K562 (cell line): ENCODE measurements around the gene RGL2. TPM values are rescaled to one million over a fixed set of nuclear protein-coding genes. Genes with fewer than 3 reads are reported as not detected.

ENCODE experiments used
- HDAC8 ChIP-seq: fragments of 450-650 bp; IDR thresholded peaks from 2 replicates; pipeline ENCODE4 v1.6.1; 2016; ENCODE audit warnings: mild to moderate bottlenecking, missing genetic modification characterization, moderate library complexity, missing compliant biosample characterization
- polyA plus RNA-seq, 8 experiments: library from polyadenylated mRNA; depleted of rRNA in 4 of 8; stranded (reverse) in 5 of 8; unstranded in 3 of 8; fragments of >200 nt; fragmentation: Nextera tagmentation in 2 of 8; fragmentation: Illumina TruSeq in 1 of 8; extraction: Ambion mirVana in 2 of 8; extraction: Trizol in 1 of 8; gene quantifications; 2 replicates each; pipeline versions ENCODE4 v1.2.1 to v1.2.3, GENCODE V29; 2011 to 2014; ENCODE audit warnings: inconsistent platforms in 1 of 8, missing spikeins in 1 of 8
- total RNA-seq, 7 experiments: library from RNA; depleted of rRNA in 6 of 7; stranded (reverse); fragments of >200 nt in 6 of 7; fragmentation: Illumina TruSeq in 2 of 7; extraction: Trizol in 2 of 7; gene quantifications; 2 replicates each; pipeline versions ENCODE4 v1.2.1 to v1.2.3, GENCODE V29; 2011 to 2021; ENCODE audit warnings: low replicate concordance in 1 of 7
- TF ChIP-seq, protein P1 (sequence below): fragments of 450-650 bp; IDR thresholded peaks from 2 replicates; pipeline ENCODE4 v1.6.1; 2016; ENCODE audit warnings: low read depth
- TF ChIP-seq, protein P2 (sequence below): fragments of 250-450 bp; sonication (Bioruptor Pico); IDR thresholded peaks from 2 replicates; pipeline ENCODE4 v1.5.0; 2022; ENCODE audit warnings: mild to moderate bottlenecking
- TF ChIP-seq, protein P3 (sequence below): fragments of 250-450 bp; sonication (Bioruptor Pico); IDR thresholded peaks from 2 replicates; pipeline ENCODE4 v1.8.0; 2021; ENCODE audit warnings: borderline replicate concordance, mild to moderate bottlenecking, moderate library complexity; ENCODE audit not compliant: poor library complexity, severe bottlenecking
- TF ChIP-seq, protein P4 (sequence below): sonication (generic); formaldehyde crosslinking; IDR thresholded peaks from 2 replicates; pipeline ENCODE4 v1.8.0; 2023; ENCODE audit warnings: missing genetic modification reagents, mild to moderate bottlenecking, borderline replicate concordance

Gene RGL2
- total and polyA plus RNA-seq, 9 of the 15 experiments (the other 6 are each of a cell fraction or from before 2014, with no cell fraction given), result 1.8 to 57.1 (median 19.5) TPM

DNA sequence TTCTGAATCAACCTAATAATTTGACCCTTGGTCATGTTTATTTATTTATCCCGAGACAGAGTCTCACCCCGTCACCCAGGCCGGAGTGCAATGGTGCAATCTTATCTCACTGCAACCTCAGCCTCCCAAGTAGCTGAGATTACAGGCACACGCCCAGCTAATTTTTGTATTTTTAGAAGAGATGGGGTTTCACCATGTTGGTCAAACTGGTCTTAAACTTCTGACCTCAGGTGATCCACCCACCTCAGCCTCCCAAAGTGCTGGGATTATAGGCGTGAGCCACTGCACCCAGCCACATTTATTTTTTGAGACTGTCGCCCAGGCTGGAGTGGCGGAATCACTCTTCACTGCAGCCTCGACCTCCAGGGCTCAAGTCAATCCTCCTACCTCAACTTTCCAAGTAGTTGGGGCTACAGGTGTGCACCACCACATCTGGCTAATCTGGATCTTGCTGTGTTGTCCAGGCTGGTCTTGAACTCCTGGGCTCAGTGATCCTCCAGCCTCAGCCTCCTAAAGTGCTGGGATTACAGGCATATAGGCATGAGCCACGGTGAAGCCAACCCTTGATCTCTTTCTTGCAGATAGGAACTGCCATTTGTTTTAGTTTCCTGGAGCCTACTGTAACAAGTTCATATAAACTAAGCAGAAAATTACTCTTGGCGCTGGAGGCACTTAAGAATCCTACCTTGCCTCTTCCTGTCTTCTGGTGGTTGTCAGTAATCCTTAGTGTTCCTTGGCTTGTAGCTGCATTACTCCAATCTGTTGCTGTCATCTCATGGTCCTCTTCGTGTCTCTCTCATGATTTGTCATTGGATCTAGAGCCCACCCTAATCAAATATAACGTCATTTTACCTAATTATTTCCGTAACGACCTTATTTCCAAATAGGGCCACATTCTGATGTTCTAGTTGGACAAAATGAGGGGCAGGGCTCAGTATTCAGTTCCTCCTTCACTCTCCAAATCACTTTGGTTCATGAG lies 24.5 kb downstream of the RGL2 start (continued):
- TF ChIP-seq, protein P1, sequence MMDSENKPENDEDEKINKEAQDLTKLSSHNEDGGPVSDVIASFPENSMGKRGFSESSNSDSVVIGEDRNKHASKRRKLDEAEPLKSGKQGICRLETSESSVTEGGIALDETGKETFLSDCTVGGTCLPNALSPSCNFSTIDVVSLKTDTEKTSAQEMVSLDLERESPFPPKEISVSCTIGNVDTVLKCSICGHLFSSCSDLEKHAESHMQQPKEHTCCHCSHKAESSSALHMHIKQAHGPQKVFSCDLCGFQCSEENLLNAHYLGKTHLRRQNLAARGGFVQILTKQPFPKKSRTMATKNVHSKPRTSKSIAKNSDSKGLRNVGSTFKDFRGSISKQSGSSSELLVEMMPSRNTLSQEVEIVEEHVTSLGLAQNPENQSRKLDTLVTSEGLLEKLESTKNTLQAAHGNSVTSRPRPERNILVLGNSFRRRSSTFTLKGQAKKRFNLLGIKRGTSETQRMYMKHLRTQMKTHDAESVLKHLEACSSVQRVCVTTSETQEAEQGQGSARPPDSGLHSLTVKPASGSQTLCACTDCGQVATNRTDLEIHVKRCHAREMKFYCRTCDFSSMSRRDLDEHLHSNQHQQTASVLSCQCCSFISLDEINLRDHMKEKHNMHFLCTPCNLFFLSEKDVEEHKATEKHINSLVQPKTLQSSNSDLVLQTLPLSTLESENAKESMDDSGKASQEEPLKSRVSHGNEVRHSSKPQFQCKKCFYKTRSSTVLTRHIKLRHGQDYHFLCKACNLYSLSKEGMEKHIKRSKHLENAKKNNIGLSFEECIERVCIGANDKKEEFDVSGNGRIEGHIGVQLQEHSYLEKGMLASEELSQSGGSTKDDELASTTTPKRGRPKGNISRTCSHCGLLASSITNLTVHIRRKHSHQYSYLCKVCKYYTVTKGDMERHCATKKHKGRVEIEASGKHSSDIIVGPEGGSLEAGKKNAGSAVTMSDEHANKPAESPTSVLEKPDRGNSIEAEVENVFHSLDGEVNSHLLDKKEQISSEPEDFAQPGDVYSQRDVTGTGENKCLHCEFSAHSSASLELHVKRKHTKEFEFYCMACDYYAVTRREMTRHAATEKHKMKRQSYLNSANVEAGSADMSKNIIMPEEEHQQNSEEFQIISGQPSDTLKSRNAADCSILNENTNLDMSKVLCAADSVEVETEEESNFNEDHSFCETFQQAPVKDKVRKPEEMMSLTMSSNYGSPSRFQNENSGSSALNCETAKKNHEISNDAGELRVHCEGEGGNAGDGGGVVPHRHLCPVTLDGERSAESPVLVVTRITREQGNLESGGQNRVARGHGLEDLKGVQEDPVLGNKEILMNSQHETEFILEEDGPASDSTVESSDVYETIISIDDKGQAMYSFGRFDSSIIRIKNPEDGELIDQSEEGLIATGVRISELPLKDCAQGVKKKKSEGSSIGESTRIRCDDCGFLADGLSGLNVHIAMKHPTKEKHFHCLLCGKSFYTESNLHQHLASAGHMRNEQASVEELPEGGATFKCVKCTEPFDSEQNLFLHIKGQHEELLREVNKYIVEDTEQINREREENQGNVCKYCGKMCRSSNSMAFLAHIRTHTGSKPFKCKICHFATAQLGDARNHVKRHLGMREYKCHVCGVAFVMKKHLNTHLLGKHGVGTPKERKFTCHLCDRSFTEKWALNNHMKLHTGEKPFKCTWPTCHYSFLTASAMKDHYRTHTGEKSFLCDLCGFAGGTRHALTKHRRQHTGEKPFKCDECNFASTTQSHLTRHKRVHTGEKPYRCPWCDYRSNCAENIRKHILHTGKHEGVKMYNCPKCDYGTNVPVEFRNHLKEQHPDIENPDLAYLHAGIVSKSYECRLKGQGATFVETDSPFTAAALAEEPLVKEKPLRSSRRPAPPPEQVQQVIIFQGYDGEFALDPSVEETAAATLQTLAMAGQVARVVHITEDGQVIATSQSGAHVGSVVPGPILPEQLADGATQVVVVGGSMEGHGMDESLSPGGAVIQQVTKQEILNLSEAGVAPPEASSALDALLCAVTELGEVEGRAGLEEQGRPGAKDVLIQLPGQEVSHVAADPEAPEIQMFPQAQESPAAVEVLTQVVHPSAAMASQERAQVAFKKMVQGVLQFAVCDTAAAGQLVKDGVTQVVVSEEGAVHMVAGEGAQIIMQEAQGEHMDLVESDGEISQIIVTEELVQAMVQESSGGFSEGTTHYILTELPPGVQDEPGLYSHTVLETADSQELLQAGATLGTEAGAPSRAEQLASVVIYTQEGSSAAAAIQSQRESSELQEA, result no peak
- TF ChIP-seq, protein P2, sequence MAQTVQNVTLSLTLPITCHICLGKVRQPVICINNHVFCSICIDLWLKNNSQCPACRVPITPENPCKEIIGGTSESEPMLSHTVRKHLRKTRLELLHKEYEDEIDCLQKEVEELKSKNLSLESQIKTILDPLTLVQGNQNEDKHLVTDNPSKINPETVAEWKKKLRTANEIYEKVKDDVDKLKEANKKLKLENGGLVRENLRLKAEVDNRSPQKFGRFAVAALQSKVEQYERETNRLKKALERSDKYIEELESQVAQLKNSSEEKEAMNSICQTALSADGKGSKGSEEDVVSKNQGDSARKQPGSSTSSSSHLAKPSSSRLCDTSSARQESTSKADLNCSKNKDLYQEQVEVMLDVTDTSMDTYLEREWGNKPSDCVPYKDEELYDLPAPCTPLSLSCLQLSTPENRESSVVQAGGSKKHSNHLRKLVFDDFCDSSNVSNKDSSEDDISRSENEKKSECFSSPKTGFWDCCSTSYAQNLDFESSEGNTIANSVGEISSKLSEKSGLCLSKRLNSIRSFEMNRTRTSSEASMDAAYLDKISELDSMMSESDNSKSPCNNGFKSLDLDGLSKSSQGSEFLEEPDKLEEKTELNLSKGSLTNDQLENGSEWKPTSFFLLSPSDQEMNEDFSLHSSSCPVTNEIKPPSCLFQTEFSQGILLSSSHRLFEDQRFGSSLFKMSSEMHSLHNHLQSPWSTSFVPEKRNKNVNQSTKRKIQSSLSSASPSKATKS, result no peak
- TF ChIP-seq, protein P3, sequence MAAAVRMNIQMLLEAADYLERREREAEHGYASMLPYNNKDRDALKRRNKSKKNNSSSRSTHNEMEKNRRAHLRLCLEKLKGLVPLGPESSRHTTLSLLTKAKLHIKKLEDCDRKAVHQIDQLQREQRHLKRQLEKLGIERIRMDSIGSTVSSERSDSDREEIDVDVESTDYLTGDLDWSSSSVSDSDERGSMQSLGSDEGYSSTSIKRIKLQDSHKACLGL, result no peak
- TF ChIP-seq HDAC8 (tag), result no peak
- TF ChIP-seq, protein P4, sequence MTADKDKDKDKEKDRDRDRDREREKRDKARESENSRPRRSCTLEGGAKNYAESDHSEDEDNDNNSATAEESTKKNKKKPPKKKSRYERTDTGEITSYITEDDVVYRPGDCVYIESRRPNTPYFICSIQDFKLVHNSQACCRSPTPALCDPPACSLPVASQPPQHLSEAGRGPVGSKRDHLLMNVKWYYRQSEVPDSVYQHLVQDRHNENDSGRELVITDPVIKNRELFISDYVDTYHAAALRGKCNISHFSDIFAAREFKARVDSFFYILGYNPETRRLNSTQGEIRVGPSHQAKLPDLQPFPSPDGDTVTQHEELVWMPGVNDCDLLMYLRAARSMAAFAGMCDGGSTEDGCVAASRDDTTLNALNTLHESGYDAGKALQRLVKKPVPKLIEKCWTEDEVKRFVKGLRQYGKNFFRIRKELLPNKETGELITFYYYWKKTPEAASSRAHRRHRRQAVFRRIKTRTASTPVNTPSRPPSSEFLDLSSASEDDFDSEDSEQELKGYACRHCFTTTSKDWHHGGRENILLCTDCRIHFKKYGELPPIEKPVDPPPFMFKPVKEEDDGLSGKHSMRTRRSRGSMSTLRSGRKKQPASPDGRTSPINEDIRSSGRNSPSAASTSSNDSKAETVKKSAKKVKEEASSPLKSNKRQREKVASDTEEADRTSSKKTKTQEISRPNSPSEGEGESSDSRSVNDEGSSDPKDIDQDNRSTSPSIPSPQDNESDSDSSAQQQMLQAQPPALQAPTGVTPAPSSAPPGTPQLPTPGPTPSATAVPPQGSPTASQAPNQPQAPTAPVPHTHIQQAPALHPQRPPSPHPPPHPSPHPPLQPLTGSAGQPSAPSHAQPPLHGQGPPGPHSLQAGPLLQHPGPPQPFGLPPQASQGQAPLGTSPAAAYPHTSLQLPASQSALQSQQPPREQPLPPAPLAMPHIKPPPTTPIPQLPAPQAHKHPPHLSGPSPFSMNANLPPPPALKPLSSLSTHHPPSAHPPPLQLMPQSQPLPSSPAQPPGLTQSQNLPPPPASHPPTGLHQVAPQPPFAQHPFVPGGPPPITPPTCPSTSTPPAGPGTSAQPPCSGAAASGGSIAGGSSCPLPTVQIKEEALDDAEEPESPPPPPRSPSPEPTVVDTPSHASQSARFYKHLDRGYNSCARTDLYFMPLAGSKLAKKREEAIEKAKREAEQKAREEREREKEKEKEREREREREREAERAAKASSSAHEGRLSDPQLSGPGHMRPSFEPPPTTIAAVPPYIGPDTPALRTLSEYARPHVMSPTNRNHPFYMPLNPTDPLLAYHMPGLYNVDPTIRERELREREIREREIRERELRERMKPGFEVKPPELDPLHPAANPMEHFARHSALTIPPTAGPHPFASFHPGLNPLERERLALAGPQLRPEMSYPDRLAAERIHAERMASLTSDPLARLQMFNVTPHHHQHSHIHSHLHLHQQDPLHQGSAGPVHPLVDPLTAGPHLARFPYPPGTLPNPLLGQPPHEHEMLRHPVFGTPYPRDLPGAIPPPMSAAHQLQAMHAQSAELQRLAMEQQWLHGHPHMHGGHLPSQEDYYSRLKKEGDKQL (CRISPR knock-in tag), result no peak
